22Rv1 (cell line): ENCODE data around the gene LIN28A.

Experiments used
- ZFX ChIP-seq: fragments of 450-650 bp; IDR thresholded peaks from 2 replicates; pipeline ENCODE4 v1.6.1; 2017; ENCODE audit warnings: antibody characterized with exemption, borderline replicate concordance
- TF ChIP-seq, protein P1 (sequence below): fragments of 450-650 bp; IDR thresholded peaks from 2 replicates; pipeline ENCODE4 v1.5.1; 2017; ENCODE audit warnings: mild to moderate bottlenecking

DNA sequence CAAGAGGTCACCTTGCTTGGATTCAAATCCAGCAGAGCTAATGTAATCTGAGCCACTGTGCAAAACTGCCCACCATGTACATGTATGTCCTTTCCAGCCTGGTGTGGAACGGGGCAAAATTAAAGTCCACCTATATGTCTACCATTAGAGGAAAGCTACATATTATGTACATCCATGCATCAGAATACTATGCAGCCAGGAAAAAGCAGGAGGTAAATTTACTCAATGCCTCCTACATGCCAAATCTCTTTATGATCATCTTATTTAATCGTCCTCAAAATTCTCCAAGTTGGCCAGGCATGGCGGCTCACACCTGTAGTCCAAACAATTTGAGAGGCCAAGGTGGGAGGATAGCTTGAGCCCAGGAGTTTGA, 31.8 kb upstream of the LIN28A start:
- TF ChIP-seq, protein P1, sequence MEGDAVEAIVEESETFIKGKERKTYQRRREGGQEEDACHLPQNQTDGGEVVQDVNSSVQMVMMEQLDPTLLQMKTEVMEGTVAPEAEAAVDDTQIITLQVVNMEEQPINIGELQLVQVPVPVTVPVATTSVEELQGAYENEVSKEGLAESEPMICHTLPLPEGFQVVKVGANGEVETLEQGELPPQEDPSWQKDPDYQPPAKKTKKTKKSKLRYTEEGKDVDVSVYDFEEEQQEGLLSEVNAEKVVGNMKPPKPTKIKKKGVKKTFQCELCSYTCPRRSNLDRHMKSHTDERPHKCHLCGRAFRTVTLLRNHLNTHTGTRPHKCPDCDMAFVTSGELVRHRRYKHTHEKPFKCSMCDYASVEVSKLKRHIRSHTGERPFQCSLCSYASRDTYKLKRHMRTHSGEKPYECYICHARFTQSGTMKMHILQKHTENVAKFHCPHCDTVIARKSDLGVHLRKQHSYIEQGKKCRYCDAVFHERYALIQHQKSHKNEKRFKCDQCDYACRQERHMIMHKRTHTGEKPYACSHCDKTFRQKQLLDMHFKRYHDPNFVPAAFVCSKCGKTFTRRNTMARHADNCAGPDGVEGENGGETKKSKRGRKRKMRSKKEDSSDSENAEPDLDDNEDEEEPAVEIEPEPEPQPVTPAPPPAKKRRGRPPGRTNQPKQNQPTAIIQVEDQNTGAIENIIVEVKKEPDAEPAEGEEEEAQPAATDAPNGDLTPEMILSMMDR = no peak
- TF ChIP-seq ZFX = no peak
